Stimulated activated memory B cell treated with anti-CD40 and anti-IgM and Interleukin-4, amounts not matched to agents 10 μg/mL and 1 μg/mL and 100 μg/mL, for 72 hours (primary cell): ENCODE results near the gene C9.
"Not testable (repeated sequence)": the region's sequence is repeated elsewhere in the genome, so short reads cannot be mapped to it uniquely, and the experiment has no call there.

Source experiments
- ATAC-seq: fragments of 150-1000 bp; cut with Tn5 transposase; 2 replicates; pipeline ENCODE4 v1.10.0; 2021
- H3K27ac Mint-ChIP-seq: one replicate; pipeline ENCODE4 v1.8.0; 2022; ENCODE audit warnings: mild to moderate bottlenecking, mixed read lengths
- H3K27me3 Mint-ChIP-seq: one replicate; pipeline ENCODE4 v1.8.0; 2022; ENCODE audit warnings: mixed read lengths
- H3K36me3 Mint-ChIP-seq: one replicate; pipeline ENCODE4 v1.8.0; 2022; ENCODE audit warnings: mixed read lengths
- H3K4me1 Mint-ChIP-seq: one replicate; pipeline ENCODE4 v1.8.0; 2022; ENCODE audit warnings: mixed read lengths
- H3K4me3 Mint-ChIP-seq: one replicate; pipeline ENCODE4 v1.8.0; 2022; ENCODE audit warnings: mild to moderate bottlenecking, moderate library complexity, mixed read lengths
- H3K9me3 Mint-ChIP-seq: one replicate; pipeline ENCODE4 v1.8.0; 2022; ENCODE audit warnings: mixed read lengths

Gene C9

GRCh38 chr5:39316464-39316863 is 47.8 kb downstream of the C9 start:
- H3K27me3 Mint-ChIP-seq = peaks cover 34% of the 10 kb centered on the region
- H3K4me1 Mint-ChIP-seq, H3K4me3 Mint-ChIP-seq, H3K9me3 Mint-ChIP-seq, ATAC-seq, H3K27ac Mint-ChIP-seq, H3K36me3 Mint-ChIP-seq: not testable (repeated sequence)

- Mint-ChIP-seq H3K4me1 (no peaks in the 10 kb centered on the region), H3K9me3 (peaks cover 4% of the 10 kb centered on the region), H3K36me3 (peaks cover 5% of the 10 kb centered on the region), H3K4me3 (no peak overlapping the region), H3K27ac (no peak overlapping the region), H3K27me3 (peaks cover 34% of the 10 kb centered on the region)
- ATAC-seq = no peak
These were observed 48.3 kb downstream of the C9 start for GRCh38 chr5:39315995-39316394.

- H3K9me3 Mint-ChIP-seq = no peaks in the 10 kb centered on the region
- H3K27ac Mint-ChIP-seq = no peak overlapping the region
- H3K27me3 Mint-ChIP-seq = peaks cover 20% of the 10 kb centered on the region
- H3K4me1 Mint-ChIP-seq = no peaks in the 10 kb centered on the region
- ATAC-seq = no peak
- H3K4me3 Mint-ChIP-seq = no peak overlapping the region
- H3K36me3 Mint-ChIP-seq = no peaks in the 10 kb centered on the region
These were observed 49.7 kb downstream of the C9 start for GRCh38 chr5:39314591-39314990.

GRCh38 chr5:39309534-39309933 is 54.8 kb downstream of the C9 start:
- no peaks in the 10 kb centered on the region for H3K27me3 Mint-ChIP-seq
- ATAC-seq = no peak
- no peaks in the 10 kb centered on the region for H3K4me1 Mint-ChIP-seq
- H3K36me3 Mint-ChIP-seq = no peaks in the 10 kb centered on the region
- H3K9me3 Mint-ChIP-seq = no peaks in the 10 kb centered on the region
- no peak overlapping the region for H3K4me3 Mint-ChIP-seq
- no peak overlapping the region for H3K27ac Mint-ChIP-seq

GRCh38 chr5:39302472-39302871 is 61.8 kb downstream of the C9 start:
- peaks cover 5% of the 10 kb centered on the region for H3K9me3 Mint-ChIP-seq
- no peak for ATAC-seq
- no peaks in the 10 kb centered on the region for H3K4me1 Mint-ChIP-seq
- no peak overlapping the region for H3K4me3 Mint-ChIP-seq
- H3K27ac Mint-ChIP-seq = no peak overlapping the region
- H3K36me3 Mint-ChIP-seq = no peaks in the 10 kb centered on the region
- H3K27me3 Mint-ChIP-seq = no peaks in the 10 kb centered on the region

DNA sequence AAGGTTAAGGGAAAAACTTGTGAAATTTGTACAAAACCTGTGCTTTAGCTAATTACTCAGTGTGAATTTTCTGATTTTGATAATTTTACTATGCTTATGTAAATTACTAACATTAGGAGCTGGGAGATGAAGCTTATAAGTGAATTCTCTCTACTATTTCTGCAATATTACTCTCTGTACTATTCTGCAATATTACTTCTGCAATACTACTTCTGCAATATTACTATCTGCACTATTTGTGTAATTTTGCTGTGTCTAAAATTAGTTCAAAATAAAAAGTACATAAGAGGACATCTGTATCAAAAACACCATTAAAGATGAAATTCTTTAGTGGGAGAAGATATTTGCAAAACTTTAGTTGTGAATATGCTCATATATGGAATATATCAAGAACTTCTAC is 62.9 kb downstream of the C9 start:
- Mint-ChIP-seq H3K4me3 (no peak overlapping the region), H3K4me1 (no peaks in the 10 kb centered on the region), H3K27ac (no peak overlapping the region), H3K36me3 (no peaks in the 10 kb centered on the region), H3K27me3 (no peaks in the 10 kb centered on the region), H3K9me3 (peaks cover 5% of the 10 kb centered on the region)
- ATAC-seq = no peak

DNA sequence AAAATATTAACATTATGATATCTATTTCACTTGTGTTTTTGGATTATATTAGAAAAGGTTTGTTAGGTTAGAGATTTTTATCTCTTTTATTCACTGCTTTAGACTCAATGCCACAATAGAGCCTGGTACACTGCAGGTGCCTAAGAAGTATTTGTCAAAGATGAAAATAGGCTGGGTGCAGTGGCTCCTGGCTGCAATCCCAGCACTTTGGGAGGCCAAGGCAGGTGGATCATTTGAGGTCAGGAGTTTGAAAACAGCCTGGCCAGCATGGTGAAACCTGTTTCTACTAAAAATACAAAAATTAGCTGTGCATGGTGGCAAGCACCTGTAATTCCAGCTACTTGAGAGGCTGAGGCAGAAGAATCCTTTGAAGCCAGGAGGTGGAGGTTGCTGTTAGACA is 64.3 kb downstream of the C9 start:
- no peaks in the 10 kb centered on the region for H3K36me3 Mint-ChIP-seq
- peaks cover 8% of the 10 kb centered on the region for H3K9me3 Mint-ChIP-seq
- H3K4me1 Mint-ChIP-seq = no peaks in the 10 kb centered on the region
- H3K27ac Mint-ChIP-seq = no peak overlapping the region
- H3K4me3 Mint-ChIP-seq = no peak overlapping the region
- H3K27me3 Mint-ChIP-seq = no peaks in the 10 kb centered on the region
- ATAC-seq = no peak

GRCh38 chr5:39294736-39295135 is 69.6 kb downstream of the C9 start:
- no peak for ATAC-seq

GRCh38 chr5:39284552-39284951 is 79.7 kb downstream of the C9 start:
- H3K27ac Mint-ChIP-seq = no peak overlapping the region
- peaks cover 8% of the 10 kb centered on the region for H3K36me3 Mint-ChIP-seq
- H3K27me3 Mint-ChIP-seq = peaks cover 35% of the 10 kb centered on the region
- no peak overlapping the region for H3K4me3 Mint-ChIP-seq
- no peaks in the 10 kb centered on the region for H3K4me1 Mint-ChIP-seq
- no peak for ATAC-seq
- H3K9me3 Mint-ChIP-seq = peaks cover 4% of the 10 kb centered on the region

More at GRCh38 chr5:39294736-39295135, 69.6 kb downstream of the C9 start:
- peaks cover 19% of the 10 kb centered on the region for H3K27me3 Mint-ChIP-seq
- no peaks in the 10 kb centered on the region for H3K4me1 Mint-ChIP-seq
- H3K4me3 Mint-ChIP-seq = no peak overlapping the region
- no peak overlapping the region for H3K27ac Mint-ChIP-seq
- peaks cover 9% of the 10 kb centered on the region for H3K9me3 Mint-ChIP-seq
- H3K36me3 Mint-ChIP-seq = peaks cover 6% of the 10 kb centered on the region

GRCh38 chr5:39283231-39283818 is 81.0 kb downstream of the C9 start:
- Mint-ChIP-seq H3K36me3 (peaks cover 8% of the 10 kb centered on the region), H3K4me1 (no peaks in the 10 kb centered on the region), H3K27me3 (peaks cover 28% of the 10 kb centered on the region), H3K9me3 (peaks cover 4% of the 10 kb centered on the region), H3K27ac (no peak overlapping the region), H3K4me3 (no peak overlapping the region)
- ATAC-seq = peak; percentile 66

- Mint-ChIP-seq H3K27me3 (peaks cover 28% of the 10 kb centered on the region), H3K4me1 (no peaks in the 10 kb centered on the region), H3K27ac (no peak overlapping the region), H3K36me3 (peaks cover 8% of the 10 kb centered on the region), H3K9me3 (peaks cover 4% of the 10 kb centered on the region), H3K4me3 (no peak overlapping the region)
- ATAC-seq = no peak
These were observed 81.7 kb downstream of the C9 start for GRCh38 chr5:39282561-39282960.

- H3K36me3 Mint-ChIP-seq, H3K9me3 Mint-ChIP-seq, ATAC-seq, H3K27me3 Mint-ChIP-seq, H3K4me3 Mint-ChIP-seq: not testable (repeated sequence)
- Mint-ChIP-seq H3K4me1 (peaks cover 15% of the 10 kb centered on the region), H3K27ac (peak overlapping the region; percentile 98)
These were observed 88.4 kb downstream of the C9 start for GRCh38 chr5:39275865-39276264.

DNA sequence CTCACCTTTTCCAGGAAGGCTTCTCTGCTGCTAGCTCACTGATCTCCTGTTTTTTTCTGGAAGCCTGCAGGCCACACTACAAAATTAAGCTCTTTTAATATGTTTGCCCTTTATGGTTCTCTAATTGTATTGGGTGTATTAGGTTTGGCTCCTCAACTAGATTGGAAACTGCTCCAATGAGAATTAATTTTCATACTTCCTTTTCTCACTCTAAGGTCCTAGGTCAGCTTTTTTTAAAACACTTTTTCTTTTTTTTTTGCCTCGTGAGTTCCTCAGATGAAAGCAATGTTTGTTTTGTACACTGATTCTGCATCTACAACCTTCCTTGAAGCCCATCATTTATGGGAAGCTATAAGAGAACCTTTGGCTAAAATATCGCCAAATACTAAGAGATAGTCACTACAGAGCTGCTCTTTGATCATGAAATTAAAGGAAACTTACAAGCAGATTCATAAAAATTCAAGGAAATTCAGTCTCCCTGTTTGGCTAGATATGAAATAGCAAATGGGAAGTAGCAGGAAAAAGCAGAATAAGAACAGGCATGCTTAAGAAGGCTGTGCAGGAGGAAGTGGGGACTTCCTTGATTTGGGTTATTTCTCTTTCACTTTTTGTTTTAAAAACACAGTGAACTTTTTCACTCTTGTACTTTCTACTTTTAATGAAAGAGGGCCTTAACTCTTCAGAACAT is 89.8 kb downstream of the C9 start:
- no peaks in the 10 kb centered on the region for H3K36me3 Mint-ChIP-seq
- H3K9me3 Mint-ChIP-seq = no peaks in the 10 kb centered on the region
- H3K27ac Mint-ChIP-seq = peak overlapping the region; percentile 98
- peak overlapping the region; percentile 73 for H3K4me3 Mint-ChIP-seq
- H3K4me1 Mint-ChIP-seq = peaks cover 21% of the 10 kb centered on the region
- peak; percentile 63 for ATAC-seq
- H3K27me3 Mint-ChIP-seq = no peaks in the 10 kb centered on the region

DNA sequence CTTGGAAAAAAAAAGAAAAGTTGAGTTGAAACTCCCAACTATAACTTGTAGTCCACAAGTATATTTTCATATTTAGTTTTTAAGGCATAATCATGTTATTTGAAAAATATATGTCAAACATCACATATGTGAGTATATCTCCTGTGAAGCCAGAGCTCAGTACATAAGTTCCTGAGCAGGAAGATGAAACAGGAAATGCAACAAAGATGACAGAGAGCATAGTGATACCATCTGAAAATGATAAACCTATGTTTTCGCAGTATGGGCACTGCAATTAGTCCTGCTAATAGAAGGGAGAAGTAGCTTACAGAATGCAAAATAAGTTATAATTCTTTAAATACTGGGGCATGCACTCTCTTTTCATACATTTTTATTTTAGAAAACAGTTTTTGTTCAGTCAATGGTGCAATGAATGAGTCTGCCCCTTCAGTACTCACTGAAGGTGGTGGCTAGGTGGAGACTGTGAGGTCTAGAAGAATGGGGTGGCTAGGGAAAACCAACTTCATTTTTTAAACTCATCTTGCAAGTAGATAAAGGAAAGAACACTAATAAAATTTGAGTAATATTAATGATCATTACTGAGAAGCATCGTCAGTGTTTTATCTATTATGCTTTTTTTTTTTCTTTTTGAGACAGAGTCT is 90.9 kb downstream of the C9 start:
- Mint-ChIP-seq H3K36me3 (no peaks in the 10 kb centered on the region), H3K27ac (no peak overlapping the region), H3K4me1 (peaks cover 21% of the 10 kb centered on the region), H3K9me3 (no peaks in the 10 kb centered on the region), H3K4me3 (no peak overlapping the region), H3K27me3 (no peaks in the 10 kb centered on the region)
- ATAC-seq = no peak

GRCh38 chr5:39272869-39273231 is 91.4 kb downstream of the C9 start:
- not testable (repeated sequence) for H3K9me3 Mint-ChIP-seq, ATAC-seq, H3K27me3 Mint-ChIP-seq, H3K27ac Mint-ChIP-seq, H3K4me3 Mint-ChIP-seq, H3K36me3 Mint-ChIP-seq
- peaks cover 21% of the 10 kb centered on the region for H3K4me1 Mint-ChIP-seq

- Mint-ChIP-seq H3K4me3 (no peak overlapping the region), H3K9me3 (no peaks in the 10 kb centered on the region), H3K36me3 (no peaks in the 10 kb centered on the region), H3K4me1 (peaks cover 19% of the 10 kb centered on the region), H3K27me3 (no peaks in the 10 kb centered on the region), H3K27ac (no peak overlapping the region)
- peak; percentile 80 for ATAC-seq
These were observed 94.0 kb downstream of the C9 start for GRCh38 chr5:39270225-39270848.
